ENCODE data around the gene ZFP92.
A peak's percentile ranks its signal among the peaks of the same experiment; 100 is the strongest.

ZFP92 gene

GRCh38 chrX:153440556-153441135 lies 29.4 kb downstream of the ZFP92 start:
- DNase-seq (ENCODE audit: low spot score) = no peak

- peak; percentile 2 for DNase-seq (ENCODE audit: low spot score)
Observed at GRCh38 chrX:153441296-153441695, 30.0 kb downstream of the ZFP92 start.

- DNase-seq (ENCODE audit: low spot score) = no peak
Observed at GRCh38 chrX:153441981-153442380, 30.7 kb downstream of the ZFP92 start.

GRCh38 chrX:153442463-153442862 lies 31.2 kb downstream of the ZFP92 start:
- DNase-seq (ENCODE audit: low spot score) = no peak

- DNase-seq (ENCODE audit: low spot score) = peak; percentile 30
Observed at GRCh38 chrX:153443476-153444332, 32.4 kb downstream of the ZFP92 start.

- DNase-seq (ENCODE audit: low spot score) = no peak
Observed at GRCh38 chrX:153444333-153445011, 33.2 kb downstream of the ZFP92 start.

- DNase-seq (ENCODE audit: low spot score) = no peak
Observed at GRCh38 chrX:153445106-153445855, 34.0 kb downstream of the ZFP92 start.

GRCh38 chrX:153445856-153446635 lies 34.8 kb downstream of the ZFP92 start, which contains the start of gene TREX2:
Gene TREX2, minus strand, starts transcription at chrX:153446056. Its CDS starts 626 bp downstream, at chrX:153445430.
- no peak for DNase-seq (ENCODE audit: low spot score)

- no peak for DNase-seq (ENCODE audit: low spot score)
Observed at GRCh38 chrX:153446636-153446936, 35.3 kb downstream of the ZFP92 start.

GRCh38 chrX:153446950-153447580 lies 35.8 kb downstream of the ZFP92 start:
- DNase-seq (ENCODE audit: low spot score) = no peak

GRCh38 chrX:153447581-153447960 lies 36.3 kb downstream of the ZFP92 start:
- DNase-seq (ENCODE audit: low spot score) = no peak

GRCh38 chrX:153448556-153449367 lies 37.5 kb downstream of the ZFP92 start:
- no peak for DNase-seq (ENCODE audit: low spot score)

- DNase-seq (ENCODE audit: low spot score) = no peak
Observed at GRCh38 chrX:153449368-153450113, 38.3 kb downstream of the ZFP92 start.

- DNase-seq (ENCODE audit: low spot score) = no peak
Observed at GRCh38 chrX:153450114-153450948, 39.1 kb downstream of the ZFP92 start.

GRCh38 chrX:153450949-153451277 lies 39.6 kb downstream of the ZFP92 start:
- DNase-seq (ENCODE audit: low spot score) = no peak

- DNase-seq (ENCODE audit: low spot score) = no peak
Observed at GRCh38 chrX:153454901-153455550, 43.8 kb downstream of the ZFP92 start.

- DNase-seq (ENCODE audit: low spot score) = no peak
Observed at GRCh38 chrX:153455571-153455970, 44.3 kb downstream of the ZFP92 start.

GRCh38 chrX:153456161-153456560 lies 44.9 kb downstream of the ZFP92 start:
- no peak for DNase-seq (ENCODE audit: low spot score)
